Measurements from ENCODE around the gene VANGL1.
A peak's percentile ranks its signal among the peaks of the same experiment; 100 is the strongest.
"Not testable (repeated sequence)": the region's sequence is repeated elsewhere in the genome, so short reads cannot be mapped to it uniquely, and the experiment has no call there.

VANGL1 gene

DNA sequence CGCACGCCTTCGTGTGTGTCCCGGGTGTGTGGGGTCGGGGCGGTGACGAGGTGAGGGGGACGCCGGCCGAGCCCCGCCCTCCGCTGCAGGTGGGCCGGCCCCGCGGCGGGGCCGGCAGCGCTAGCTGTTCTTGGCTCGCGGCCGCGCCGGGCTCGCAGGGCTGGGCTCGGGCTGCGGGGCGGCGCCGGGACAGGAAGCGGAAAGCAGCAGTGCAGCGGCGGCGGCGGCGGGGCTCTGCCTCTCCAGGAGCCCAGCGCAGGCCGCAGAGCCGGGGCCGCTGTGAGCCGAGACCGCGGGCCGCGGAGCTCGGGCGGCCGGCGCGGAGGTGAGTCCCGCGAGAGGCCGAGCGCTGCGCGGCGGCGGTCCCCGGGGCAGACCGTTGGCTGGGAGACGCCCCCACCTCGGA is at the start of gene VANGL1:
Gene VANGL1 (plus strand): TSS at position 209 of the 406 bp plus-strand sequence. CDS start 9,444 bp downstream, outside the sequence.
- peak in 1 of 4 experiments; percentile 10 for DNase-seq

DNA sequence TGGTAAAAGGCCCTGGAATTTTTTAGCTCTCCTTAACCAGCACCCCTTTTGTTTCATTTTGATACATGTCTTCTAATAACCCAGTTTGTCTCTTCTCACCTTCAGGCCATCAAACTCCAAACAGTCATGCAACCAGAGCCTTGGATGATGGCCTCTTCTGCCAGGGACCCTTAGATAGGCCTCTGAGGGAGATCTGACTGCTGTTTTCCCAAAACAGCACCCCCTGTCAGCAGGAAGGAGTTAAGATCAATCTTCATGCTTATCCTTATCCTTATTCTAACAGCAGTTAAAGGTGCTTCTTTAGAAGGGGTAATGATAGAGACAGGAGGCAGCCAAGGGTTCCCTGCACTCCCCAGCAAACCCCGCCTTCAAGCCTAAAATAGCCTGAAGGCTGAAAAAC is 49.5 kb upstream of the VANGL1 start:
- no peak for DNase-seq

DNA sequence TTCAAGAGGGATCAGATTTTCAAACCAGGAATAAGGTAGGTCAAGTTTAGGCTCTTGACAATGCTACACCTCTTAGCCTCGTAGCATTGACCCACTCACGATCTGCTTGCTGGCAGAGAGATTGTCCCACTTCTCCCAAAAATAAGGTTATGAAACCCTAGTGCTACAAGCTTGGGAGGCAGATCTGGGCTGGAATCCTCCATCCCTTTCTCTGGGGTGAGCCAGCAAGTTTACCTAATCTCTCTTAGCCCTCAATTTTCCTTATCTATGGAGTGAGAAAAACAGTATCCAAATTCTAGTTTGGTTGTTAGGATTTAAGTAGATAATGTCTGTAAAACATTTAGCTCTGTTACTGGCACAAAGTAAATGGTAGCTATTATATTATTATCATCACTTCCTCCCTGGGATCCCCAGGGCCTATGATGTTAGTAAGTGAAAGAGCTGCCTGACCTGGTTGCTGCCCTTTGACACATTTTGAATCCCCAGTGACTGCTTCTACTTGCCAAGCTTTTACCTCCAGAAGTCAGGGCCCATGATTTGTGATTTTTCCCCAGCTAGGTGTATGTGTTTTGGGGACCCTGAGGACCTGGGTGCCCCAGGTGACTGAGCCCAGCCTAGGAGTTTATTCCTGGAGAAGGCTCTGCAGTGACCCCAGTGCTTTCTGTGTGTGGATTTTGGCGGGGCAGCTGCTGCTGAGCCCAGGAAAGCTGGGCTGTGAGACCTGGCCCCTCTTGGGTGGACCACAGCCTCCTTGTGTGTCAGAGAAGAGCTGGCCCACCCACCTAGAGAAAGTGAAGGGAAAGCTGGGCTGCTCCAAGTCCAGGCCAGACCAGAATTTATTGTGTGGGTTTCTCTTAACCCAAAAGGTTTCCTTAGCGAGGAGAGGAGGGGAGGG is 48.2 kb upstream of the VANGL1 start:
- DNase-seq: no peak

DNA sequence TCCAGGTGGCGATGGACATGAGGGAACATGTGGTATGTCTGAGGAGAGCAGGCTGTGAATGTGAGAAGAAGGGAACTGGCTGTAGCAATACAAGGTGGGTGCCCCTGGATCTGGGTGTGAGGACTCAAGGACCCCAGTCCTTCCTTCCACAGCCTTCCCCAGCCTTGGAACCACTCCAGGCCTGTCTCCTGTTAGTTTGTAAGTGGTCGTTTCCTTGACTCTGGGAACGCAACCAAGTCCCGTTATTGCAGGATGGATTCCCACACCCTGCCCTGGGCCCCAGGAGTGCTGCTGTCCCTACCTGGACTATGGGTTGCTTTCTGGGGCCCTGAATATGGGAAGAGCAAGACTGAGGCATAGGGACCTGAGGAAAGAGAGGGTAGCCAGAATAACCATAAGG is 47.2 kb upstream of the VANGL1 start:
- DNase-seq: no peak

DNA sequence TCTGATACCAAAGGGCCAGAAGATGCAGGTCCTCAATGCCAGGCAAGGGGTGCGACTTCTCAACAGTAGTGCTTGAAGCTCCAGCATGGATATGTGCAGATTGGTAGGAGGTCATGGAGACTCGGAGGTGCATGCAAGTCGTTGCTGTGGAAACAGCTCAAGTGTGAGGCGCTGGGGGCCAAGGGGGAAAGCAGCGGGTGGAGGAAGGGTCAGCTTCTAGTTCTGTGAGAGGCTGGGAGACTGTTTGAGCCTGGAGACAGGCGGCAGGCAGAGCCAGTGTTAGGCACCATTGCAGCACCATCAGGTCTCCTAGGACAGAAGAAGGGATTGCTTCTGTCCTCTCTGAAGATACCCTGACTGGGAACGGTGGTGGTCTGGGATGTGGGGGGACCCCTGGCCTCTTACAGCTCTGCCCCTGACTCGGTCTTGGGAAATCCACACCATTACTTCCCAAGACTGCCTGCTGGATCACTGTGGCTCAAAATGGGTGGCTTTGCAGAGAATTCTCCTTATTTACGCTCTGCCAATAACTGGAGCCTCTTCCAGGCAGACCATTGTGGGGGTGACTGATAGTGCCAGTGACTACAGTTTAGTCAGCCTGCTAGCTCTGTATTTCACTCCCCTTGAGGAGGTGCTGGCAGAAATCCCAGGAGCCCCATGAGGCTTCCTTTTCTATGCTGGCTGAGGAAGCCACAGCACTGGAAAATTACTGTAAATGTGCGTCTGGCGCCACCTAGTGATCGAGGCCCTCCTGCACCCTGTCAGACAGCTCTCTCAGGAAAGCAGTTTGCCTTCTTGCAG is 46.3 kb upstream of the VANGL1 start:
- peak in 3 of 4 experiments; percentile 2 to 34 (median 12) for DNase-seq

DNA sequence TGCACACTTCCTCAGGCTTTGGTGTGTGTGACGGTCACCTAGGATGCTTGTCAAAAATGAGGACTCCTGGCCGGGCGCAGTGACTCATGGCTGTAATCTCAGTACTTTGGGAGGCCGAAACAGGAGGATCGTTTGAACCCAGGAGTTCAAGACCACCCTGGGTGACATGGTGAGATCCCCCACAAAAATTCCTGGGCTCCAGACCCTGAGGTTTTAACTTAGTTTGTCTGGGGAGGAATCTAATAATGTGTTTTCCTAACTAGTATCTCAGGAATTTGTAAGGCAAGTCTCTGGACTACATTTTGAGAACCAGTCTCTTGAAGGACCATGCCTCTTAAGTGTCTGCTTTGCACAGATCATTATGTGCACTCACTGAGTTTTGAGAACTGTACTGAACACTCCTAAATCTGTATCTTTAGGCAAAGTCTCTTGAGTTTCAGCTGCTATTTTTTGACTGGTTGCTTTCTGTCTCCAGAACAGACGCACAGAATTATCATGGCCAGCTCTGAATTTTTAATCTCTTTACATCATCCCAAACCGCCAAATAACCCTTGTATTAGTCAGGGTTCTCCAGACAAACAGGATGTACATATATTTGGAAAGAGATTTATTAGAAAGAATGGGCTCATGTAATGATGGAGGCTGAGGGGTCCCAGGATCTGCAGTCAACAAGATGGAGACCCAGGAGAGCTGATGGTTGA is 45.5 kb upstream of the VANGL1 start:
- DNase-seq: no peak

DNA sequence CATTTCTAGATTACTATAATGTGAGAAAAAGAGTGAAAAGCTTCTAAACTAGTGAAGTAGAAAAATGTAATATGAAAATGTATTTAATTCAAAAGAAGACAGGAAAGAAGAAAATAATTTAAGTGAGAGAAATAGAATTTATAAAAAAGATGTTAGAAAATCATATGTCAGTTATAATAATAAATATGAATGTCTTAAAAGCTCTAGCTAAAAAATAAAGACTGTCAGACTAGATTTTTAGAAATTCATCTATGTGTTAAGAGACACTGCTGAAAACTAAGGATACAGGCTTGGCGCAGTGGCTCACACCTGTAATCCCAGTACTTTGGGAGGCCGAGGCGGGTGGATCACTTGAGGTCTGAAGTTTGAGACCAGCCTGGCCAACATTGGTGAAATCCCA is 37.3 kb upstream of the VANGL1 start:
- no peak for DNase-seq

DNA sequence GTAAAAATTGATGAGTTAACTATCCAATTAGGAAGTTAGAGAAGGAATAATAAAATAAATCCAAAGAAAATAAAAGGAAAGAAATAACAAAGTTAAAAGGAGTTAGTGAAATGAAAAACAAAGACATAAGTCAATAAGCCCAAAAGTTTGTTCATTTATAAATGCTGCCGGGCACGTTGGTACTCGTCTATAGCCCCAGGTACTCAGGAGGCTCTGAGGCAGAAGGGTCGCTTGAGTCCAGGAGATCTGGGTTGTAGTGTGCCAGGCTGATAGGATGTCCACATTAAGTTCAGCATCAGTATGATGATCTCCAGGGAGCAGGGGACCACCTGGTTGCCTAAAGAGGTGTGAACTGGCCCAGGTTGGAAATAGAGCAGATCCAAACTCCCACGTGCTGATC is 35.5 kb upstream of the VANGL1 start:
- DNase-seq: no peak

DNA sequence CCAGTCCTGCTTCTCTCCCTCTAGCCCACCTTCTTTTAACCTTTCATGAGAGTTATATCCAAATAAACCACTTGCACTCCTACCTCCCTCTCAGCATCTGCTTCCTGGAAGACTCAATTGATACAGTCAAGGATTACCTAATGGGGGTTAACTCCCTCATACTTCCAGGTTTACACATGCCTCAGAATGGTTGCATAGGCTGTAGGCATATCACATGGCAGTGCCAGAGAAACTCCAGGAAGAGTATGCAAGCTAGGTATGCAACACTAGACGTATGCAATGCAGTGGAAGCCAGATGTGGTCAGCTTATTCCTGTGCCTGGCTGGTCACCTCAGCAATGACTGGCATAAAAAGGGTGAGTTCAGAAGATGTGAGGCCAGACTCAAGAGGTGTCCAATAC is 32.7 kb upstream of the VANGL1 start:
- no peak for DNase-seq

DNA sequence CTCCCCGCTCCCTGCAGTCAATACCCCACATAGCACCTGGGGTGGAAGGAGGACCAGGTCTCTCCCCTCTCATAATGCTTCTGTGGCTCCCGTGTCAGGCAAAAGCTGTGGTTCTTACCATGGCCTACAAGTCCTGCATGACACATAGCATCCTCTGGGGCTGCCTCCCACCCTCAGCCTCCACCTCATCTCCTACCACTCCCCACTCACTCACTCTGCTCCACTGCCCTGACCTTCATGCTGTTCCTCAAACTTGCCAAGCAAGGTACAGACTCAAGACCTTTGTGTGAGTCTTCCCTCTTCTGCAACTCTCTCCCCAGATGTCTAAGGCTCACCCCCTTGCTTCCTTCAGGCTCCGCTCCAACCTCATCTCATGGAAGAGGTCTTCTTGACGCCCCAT is 28.0 kb upstream of the VANGL1 start:
- no peak for DNase-seq

DNA sequence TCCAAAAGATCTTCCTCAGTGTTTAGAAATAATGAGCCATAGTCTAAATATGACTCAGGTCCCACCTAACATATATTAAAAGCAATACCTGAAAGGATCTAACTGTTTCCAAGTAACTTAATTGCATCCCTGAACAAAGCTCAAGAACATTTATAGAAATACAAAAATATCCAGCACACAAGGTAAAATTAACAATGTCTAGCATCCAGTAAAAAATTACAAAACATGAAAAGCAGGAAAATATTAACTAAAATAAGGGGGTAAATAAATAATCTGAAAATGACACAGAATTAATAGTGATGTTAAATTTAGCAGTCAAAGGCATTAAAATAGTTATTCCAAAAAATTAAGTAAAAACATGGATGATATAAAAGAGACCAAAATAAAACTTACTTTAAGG is 21.3 kb upstream of the VANGL1 start:
- DNase-seq: no peak

DNA sequence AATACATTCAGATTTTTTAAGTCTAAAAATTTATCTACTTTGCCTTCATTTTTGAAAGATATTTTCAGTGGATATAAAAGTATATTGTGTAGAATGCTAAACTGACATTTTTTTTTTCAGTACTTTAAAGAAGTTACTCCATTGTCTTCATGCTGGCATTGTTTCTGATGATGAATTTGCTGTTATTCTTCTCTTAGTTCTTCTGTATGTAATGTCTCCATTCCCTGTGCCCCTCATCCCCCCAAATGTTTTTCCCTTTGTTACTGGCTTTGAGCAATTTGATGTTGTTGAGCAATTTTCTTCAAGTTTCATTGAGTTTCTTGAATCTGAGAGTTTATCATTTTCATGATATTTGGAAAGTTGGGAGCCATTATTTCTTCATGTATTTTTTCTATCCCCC is 20.8 kb upstream of the VANGL1 start:
- DNase-seq: no peak

DNA sequence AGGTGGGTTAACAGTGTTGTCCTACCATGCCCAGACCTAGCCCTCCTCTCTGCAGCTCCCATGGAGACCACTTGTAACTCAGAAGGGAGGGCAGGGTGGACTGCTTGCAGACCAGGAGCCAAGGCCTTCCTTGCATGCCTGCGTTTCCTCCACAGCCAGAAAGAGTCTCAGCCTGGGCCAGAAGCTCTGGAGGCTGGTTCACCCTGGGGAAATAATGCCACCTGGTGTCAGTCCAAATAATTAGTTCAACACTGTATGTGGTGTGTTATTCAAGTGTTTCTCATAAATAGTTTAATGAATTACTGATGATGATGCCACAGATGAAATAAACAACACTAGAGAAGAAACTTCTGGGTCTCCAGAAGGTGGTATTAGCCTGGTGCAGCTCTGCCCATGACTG is 16.9 kb upstream of the VANGL1 start:
- DNase-seq: no peak

DNA sequence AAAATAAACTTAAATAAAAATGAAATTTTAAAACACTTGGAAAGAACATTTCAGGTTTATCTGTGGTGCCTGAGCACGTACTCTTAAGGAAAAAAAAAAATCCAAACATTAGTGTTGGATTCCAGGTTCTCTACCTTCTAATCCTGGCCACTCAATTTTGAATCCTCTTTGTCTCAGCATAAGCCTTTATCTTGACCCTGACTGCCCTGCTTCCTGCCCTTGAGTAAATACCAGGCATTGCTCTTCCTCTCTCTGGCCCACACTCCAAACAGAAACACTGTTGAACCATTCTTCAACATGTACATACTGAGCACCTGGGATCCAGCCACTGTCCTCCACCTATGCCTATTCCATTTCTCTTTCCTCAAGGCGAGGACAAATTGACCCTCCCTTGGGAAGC is 11.4 kb upstream of the VANGL1 start:
- DNase-seq: no peak

DNA sequence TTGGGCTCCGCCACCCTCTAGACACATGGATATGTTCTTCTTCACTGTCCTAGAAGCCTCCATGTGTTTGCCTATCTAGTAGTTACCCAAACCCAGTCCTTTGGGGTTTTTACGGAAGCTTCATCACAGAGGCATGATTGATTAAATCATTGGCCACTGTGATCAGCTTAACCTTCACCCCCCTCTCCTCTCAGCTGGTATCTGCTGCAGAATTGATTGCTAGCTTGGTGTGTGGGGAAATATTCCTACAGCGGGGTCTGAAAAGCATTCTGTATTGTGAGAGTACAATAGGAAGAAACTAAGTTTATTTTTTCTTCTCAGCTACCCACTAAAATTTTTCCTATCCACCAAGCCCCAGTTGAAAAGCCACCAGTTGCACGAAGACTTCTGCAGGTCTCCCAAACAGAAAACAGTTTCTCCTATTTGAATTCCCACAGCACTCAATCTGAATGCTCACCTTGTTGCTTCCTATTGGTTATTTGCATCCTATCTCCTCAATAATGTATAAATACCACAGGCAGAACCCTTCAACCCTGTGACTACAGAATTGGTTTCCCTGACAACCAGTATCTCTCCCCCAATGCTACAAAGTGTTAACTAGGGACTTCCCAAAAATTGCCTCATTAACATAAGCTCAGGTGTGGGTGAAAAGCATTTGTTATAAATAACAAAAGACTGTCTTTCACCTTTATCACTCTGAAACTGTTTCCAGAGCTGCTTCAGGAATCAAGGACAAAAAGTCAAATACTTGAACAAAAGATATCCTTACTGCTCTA is 9.3 kb upstream of the VANGL1 start:
- DNase-seq: no peak

DNA sequence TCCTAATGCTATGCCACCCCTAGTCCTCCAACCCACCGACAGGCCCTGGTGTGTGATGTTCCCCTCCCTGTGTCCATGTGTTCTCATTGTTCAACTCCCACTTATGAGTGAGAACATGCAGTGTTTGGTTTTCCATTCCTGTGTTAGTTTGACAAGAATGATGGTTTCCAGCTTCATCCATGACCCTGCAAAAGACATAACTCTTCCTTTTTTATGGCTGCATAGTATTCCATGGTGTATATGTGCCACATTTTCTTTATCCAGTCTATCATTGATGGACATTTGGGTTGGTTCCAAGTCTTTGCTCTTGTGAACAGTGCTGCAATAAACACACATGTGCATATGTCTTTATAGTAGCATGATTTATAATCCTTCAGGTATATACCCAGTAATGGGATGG is 8.2 kb upstream of the VANGL1 start:
- DNase-seq: not testable (repeated sequence)

DNA sequence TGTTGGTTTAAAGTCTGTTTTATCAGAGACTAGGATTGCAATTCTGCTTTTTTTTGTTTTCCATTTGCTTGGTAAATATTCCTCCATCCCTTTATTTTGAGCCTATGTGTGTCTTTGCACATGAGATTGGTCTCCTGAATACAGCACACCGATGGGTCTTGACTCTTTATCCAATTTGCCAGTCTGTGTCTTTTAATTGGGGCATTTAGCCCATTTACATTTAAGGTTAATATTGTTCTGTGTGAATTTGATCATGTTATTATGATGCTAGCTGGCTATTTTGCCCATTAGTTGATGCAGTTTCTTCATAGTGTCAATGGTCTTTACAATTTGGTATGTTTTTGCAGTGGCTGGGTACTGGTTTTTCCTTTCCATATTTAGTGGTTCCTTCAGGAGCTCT is 4.5 kb upstream of the VANGL1 start:
- DNase-seq: not testable (repeated sequence)

DNA sequence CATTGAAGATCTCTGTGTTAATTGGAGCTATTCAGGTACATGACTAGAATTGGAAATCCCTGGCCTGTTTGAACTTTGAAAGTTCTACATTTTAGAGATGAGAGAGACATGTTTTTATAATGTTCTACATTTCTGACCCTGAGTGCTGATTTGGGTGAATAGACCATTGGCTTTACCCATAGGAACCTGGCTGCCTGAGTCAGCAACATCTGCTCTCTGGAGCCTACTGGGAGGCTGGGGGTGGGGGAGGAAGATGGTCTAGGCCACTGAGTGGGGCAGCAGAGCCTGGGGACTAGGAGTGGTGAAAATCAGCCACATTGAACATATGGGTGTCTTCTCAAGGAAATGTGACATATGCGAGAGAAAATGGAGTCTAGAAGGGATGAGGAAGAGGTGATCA is 1.4 kb upstream of the VANGL1 start:
- DNase-seq: no peak

DNA sequence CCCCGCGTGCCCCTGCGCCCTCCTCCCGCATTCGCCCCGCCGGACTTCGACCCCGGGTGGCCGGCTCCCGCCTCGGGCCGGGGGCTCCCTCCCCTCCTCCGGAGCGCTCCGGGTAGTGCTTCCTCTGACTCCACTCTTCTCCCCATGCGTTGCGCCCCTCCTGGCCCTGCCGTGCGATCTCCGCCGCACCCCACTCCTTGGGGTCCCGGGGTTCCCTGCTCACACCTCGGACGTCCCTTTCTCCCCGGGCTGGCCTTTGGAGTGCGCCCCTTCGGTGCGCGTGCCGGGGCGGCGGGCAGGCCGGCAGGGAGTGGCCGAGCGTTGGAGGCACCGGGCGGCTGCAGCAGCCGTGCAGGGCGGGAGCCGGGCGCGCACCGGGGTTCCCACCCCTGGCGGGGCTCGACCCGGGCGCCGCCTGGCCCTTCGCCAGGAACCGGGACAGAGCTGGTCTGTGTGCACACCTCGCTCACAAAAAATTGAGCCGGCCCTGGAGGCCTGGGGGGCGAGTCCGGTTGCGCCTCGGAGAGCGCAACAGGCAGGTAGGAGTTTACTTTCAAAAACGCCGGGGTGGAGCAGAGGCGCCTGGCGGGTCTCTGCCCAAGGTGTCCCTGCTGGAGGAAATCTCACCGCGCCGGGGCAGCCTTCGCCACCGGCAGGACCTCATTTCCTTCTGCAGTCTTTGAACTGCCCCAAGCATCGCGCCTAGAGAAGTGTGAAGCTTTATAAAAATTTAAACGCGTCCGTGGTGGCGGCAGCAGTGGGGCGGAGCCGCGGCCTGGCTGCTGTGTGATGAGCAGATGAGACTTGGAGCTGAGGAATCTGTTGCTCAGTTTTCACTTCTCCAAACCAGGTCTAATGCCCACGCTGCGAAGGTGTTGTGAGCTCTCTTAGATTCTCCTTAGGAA is 650 bp downstream of the VANGL1 start:
- no peak for DNase-seq

DNA sequence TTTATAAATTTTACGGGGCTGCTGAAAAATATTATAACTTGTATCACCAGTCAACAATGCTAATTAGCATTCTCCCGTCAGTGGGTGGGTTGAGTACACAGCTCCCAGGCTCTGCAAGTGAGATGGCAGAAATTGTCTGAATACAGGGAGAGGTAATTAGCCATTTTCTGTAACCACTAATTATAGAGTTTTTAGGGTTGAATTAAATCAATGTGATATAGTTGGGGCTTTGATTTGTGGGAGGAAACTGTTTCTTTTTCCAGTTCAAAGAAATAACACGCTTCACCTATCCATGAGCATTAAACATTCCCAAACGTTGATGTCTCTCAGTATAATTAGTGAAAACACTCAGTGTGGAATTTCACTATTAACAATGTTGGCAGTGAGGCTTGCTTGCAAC is 1.5 kb downstream of the VANGL1 start:
- no peak for DNase-seq

DNA sequence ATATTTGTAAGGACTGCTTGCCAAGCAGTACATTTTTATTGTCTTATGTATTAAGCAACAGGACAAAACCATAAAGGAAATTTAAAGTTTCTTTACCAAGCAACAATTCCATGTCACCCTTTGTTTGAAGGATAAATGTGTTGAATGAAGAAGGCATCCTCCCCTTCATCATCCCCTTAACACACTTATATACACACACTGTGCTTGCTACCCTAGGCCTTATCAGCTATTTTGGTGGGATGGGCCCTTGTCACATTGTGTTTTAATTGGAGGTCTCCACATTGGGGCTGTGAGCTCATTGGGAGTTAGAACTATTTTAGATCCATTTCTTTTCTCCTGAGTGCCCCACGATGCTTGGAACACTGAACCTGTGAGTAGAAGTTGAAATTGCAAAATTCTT is 1.9 kb downstream of the VANGL1 start:
- DNase-seq: no peak

DNA sequence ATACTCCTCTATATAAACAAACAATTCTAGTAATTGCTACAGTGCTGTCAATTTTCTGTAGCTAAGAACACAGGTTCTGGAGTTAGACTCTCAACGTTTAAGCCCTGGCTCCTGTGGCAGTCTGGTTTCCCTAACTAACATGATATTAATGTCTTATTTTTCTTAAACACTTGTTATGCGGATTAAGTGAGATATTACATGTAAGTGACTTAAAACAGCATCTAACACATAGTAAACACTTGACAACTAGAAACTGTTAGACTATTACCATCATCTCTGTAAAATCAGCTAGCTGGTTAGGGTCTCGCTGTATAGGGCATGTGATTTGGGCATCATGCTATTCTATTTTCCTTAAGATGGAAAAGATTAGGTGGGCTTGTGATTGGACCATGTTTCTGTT is 2.3 kb downstream of the VANGL1 start:
- no peak for DNase-seq

All from activated CD4-positive, CD25-positive, alpha-beta regulatory T cell (primary cell).